ENCODE measurements around the gene KHDRBS2.

The KHDRBS2 gene

GRCh38 chr6:62090442-62091229 is 195.4 kb downstream of the KHDRBS2 start:
- no peaks in the 10 kb centered on the region for H3K4me1 Mint-ChIP-seq
- no peaks in the 10 kb centered on the region for H3K9me3 Mint-ChIP-seq
- no peak overlapping the region for H3K27ac Mint-ChIP-seq
- TF ChIP-seq, protein P1, sequence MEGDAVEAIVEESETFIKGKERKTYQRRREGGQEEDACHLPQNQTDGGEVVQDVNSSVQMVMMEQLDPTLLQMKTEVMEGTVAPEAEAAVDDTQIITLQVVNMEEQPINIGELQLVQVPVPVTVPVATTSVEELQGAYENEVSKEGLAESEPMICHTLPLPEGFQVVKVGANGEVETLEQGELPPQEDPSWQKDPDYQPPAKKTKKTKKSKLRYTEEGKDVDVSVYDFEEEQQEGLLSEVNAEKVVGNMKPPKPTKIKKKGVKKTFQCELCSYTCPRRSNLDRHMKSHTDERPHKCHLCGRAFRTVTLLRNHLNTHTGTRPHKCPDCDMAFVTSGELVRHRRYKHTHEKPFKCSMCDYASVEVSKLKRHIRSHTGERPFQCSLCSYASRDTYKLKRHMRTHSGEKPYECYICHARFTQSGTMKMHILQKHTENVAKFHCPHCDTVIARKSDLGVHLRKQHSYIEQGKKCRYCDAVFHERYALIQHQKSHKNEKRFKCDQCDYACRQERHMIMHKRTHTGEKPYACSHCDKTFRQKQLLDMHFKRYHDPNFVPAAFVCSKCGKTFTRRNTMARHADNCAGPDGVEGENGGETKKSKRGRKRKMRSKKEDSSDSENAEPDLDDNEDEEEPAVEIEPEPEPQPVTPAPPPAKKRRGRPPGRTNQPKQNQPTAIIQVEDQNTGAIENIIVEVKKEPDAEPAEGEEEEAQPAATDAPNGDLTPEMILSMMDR (IDR thresholded peaks at IDR 0.05; ENCODE audit: unreplicated experiment in 3 of 3): no peak
- no peaks in the 10 kb centered on the region for H3K27me3 Mint-ChIP-seq (ENCODE audit: low read depth)
- H3K4me3 Mint-ChIP-seq: no peak overlapping the region
- H3K36me3 Mint-ChIP-seq (ENCODE audit: low read depth): no peaks in the 10 kb centered on the region

DNA sequence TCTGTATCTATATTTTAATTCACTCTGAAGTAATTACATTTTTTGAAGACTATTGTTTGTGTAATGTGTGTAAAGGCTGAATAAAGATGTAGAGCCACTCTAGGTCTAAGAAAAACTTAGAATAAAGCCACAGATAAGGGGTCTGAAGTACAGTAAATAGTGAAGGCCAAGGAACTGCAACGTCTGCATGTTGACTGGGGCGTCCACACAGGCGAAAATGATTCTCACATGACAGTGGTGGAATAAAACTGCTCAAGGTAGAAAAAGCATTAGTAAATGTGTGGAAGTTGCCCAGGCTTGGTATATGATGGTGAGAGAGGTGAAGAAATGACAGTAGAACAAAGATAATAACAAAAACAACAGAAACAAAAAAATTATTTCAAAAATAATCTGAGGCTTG is 196.2 kb downstream of the KHDRBS2 start:
- TF ChIP-seq, protein P1 (IDR thresholded peaks at IDR 0.05; ENCODE audit: unreplicated experiment in 3 of 3): no peak
- Mint-ChIP-seq H3K4me3 (no peak overlapping the region), H3K36me3 (ENCODE audit: low read depth) (no peaks in the 10 kb centered on the region), H3K4me1 (no peaks in the 10 kb centered on the region), H3K27ac (no peak overlapping the region), H3K9me3 (no peaks in the 10 kb centered on the region), H3K27me3 (ENCODE audit: low read depth) (no peaks in the 10 kb centered on the region)

GRCh38 chr6:62086047-62086446 is 200.0 kb downstream of the KHDRBS2 start:
- no peak overlapping the region for H3K4me3 Mint-ChIP-seq
- H3K27me3 Mint-ChIP-seq (ENCODE audit: low read depth): no peaks in the 10 kb centered on the region
- TF ChIP-seq, protein P1 (IDR thresholded peaks at IDR 0.05; ENCODE audit: unreplicated experiment in 3 of 3): no peak
- no peaks in the 10 kb centered on the region for H3K36me3 Mint-ChIP-seq (ENCODE audit: low read depth)
- H3K9me3 Mint-ChIP-seq: no peaks in the 10 kb centered on the region
- no peaks in the 10 kb centered on the region for H3K4me1 Mint-ChIP-seq
- H3K27ac Mint-ChIP-seq: no peak overlapping the region

GRCh38 chr6:62075869-62076268 is 210.2 kb downstream of the KHDRBS2 start:
- Mint-ChIP-seq H3K36me3 (ENCODE audit: low read depth) (no peaks in the 10 kb centered on the region), H3K27me3 (ENCODE audit: low read depth) (no peaks in the 10 kb centered on the region)

GRCh38 chr6:62059901-62060300 is 226.1 kb downstream of the KHDRBS2 start:
- no peaks in the 10 kb centered on the region for H3K27me3 Mint-ChIP-seq (ENCODE audit: low read depth)
- H3K36me3 Mint-ChIP-seq (ENCODE audit: low read depth): no peaks in the 10 kb centered on the region
- H3K27ac Mint-ChIP-seq: no peak overlapping the region
- no peaks in the 10 kb centered on the region for H3K9me3 Mint-ChIP-seq
- TF ChIP-seq, protein P1 (IDR thresholded peaks at IDR 0.05; ENCODE audit: unreplicated experiment in 3 of 3): no peak
- no peaks in the 10 kb centered on the region for H3K4me1 Mint-ChIP-seq
- no peak overlapping the region for H3K4me3 Mint-ChIP-seq

More at GRCh38 chr6:62075869-62076268, 210.2 kb downstream of the KHDRBS2 start:
- Mint-ChIP-seq H3K9me3 (peaks cover 8% of the 10 kb centered on the region), H3K4me3 (no peak overlapping the region), H3K4me1 (no peaks in the 10 kb centered on the region), H3K27ac (no peak overlapping the region)
- TF ChIP-seq, protein P1 (IDR thresholded peaks at IDR 0.05; ENCODE audit: unreplicated experiment in 3 of 3): no peak

DNA sequence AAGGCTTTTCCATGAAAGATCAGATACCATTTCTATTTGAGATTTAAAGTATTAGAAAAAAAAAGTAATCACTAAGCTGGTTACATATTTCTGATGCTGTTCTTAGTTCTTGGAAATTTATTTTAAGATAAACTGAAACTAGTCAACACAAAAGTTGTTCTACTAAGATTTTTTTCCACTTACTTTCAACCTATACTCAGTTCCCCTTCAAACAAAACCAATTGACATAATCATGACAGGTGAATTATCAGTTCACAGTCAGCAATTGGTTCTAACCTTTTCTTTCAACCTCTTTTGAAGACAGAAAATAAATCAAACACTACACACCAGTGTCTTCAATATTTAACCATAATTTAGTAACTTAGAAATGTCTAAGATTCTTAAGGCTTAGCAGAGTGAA is 228.7 kb downstream of the KHDRBS2 start:
- no peaks in the 10 kb centered on the region for H3K27me3 Mint-ChIP-seq (ENCODE audit: low read depth)
- no peak overlapping the region for H3K27ac Mint-ChIP-seq
- no peaks in the 10 kb centered on the region for H3K36me3 Mint-ChIP-seq (ENCODE audit: low read depth)
- H3K4me3 Mint-ChIP-seq: no peak overlapping the region
- no peaks in the 10 kb centered on the region for H3K4me1 Mint-ChIP-seq
- TF ChIP-seq, protein P1 (IDR thresholded peaks at IDR 0.05; ENCODE audit: unreplicated experiment in 3 of 3): no peak
- H3K9me3 Mint-ChIP-seq: no peaks in the 10 kb centered on the region

Data from nephron (organoid).